Endothelial cell of umbilical vein (primary cell): ENCODE data around the gene NAMPT. TPM values are rescaled to one million over a fixed set of nuclear protein-coding genes. Genes with fewer than 3 reads are reported as not detected.

Experiments
- BruUV-seq: library from RNA; stranded (reverse); fragments of 400-500 nt; replicated peaks from 2 replicates; lab custom pipeline; 2021; lab: Mats Ljungman, UMichigan
- CTCF ChIA-PET: fragments of 300-600, 350-600 bp; sonication (Branson Sonifier 250); formaldehyde crosslinking; loops from one replicate; lab custom pipeline; 2021; ENCODE audit warnings: antibody characterized with exemption, inconsistent platforms; lab: Charles Lee
- POLR2A ChIA-PET: fragments of 300-600, 350-600 bp; sonication (Branson Sonifier 250); formaldehyde crosslinking; loops from one replicate; lab custom pipeline; 2021; ENCODE audit warnings: antibody characterized with exemption, inconsistent platforms; lab: Charles Lee
- DNase-seq: peaks from one replicate; pipeline ENCODE4 v3.0.0-alpha.2; 2011; ENCODE audit warnings: low read depth, low spot score
- FAIRE-seq: peaks from 2 replicates; lab custom pipeline; 2011; peaks lifted over from hg19 to GRCh38; lab: Jason Lieb, UNC
- H2AFZ ChIP-seq: 2 replicates; pipeline ENCODE4 v1.6.0; 2012; ENCODE audit warnings: low read depth, low read length, control low read depth, inconsistent platforms
- H3K27ac ChIP-seq: 2 replicates; pipeline ENCODE4 v1.5.1; 2011; ENCODE audit warnings: low read depth, mild to moderate bottlenecking, control low read depth, low read length, moderate library complexity; ENCODE audit not compliant: insufficient read depth
- H3K27me3 ChIP-seq, 2 experiments: 2 replicates each; pipeline versions ENCODE4 v1.6.0 to v1.6.1; 2011; ENCODE audit warnings: low read length in 2 of 2, mixed read lengths in 1 of 2; ENCODE audit not compliant: control insufficient read depth in 2 of 2, insufficient read depth in 2 of 2
- H3K36me3 ChIP-seq, 2 experiments: 2 replicates in 1 of 2; 3 replicates in 1 of 2; pipeline ENCODE4 v1.5.1; 2011; ENCODE audit warnings: low read length in 2 of 2, mild to moderate bottlenecking in 1 of 2, moderate library complexity in 1 of 2; ENCODE audit not compliant: control insufficient read depth in 2 of 2, insufficient read depth in 2 of 2; ENCODE audit errors: extremely low read depth in 1 of 2
- H3K4me1 ChIP-seq: 3 replicates; pipeline ENCODE4 v1.5.1; 2011; ENCODE audit warnings: mild to moderate bottlenecking, low read length; ENCODE audit not compliant: control insufficient read depth, insufficient read depth; ENCODE audit errors: extremely low read depth
- H3K4me2 ChIP-seq: 2 replicates; pipeline ENCODE4 v1.6.1; 2011; ENCODE audit warnings: low read length, control low read depth, mixed read lengths; ENCODE audit not compliant: insufficient read depth
- H3K4me3 ChIP-seq, 3 experiments: fragments of 200-600 bp in 1 of 3; sonication (generic), shearing (Covaris generic) in 1 of 3; replicated peaks in 1 of 3; 2 replicates each; pipeline ENCODE4 v1.5.1; 2011 to 2016; ENCODE audit warnings: control low read depth in 3 of 3, low read length in 3 of 3, mild to moderate bottlenecking in 2 of 3, inconsistent platforms in 1 of 3, low read depth in 1 of 3, moderate library complexity in 1 of 3; ENCODE audit not compliant: insufficient read depth in 1 of 3
- H3K79me2 ChIP-seq: 2 replicates; pipeline ENCODE4 v1.6.0; 2012; ENCODE audit warnings: low read length, inconsistent platforms; ENCODE audit not compliant: control insufficient read depth, insufficient read depth
- H3K9ac ChIP-seq: replicated peaks from 2 replicates; pipeline ENCODE3; 2011; ENCODE audit warnings: low read length, control low read depth; ENCODE audit not compliant: insufficient read depth; ENCODE audit errors: extremely low read depth
- H3K9me1 ChIP-seq: replicated peaks from 3 replicates; pipeline ENCODE4 v1.6.0; 2011; ENCODE audit warnings: mild to moderate bottlenecking, low read length; ENCODE audit not compliant: control insufficient read depth, insufficient read depth; ENCODE audit errors: extremely low read depth
- H3K9me3 ChIP-seq: replicated peaks from 2 replicates; pipeline ENCODE4 v1.5.1; 2012; ENCODE audit warnings: low read length, inconsistent platforms; ENCODE audit not compliant: control insufficient read depth, insufficient read depth
- H4K20me1 ChIP-seq: replicated peaks from 2 replicates; pipeline ENCODE3; 2011; ENCODE audit warnings: mild to moderate bottlenecking, low read length; ENCODE audit not compliant: control insufficient read depth, insufficient read depth; ENCODE audit errors: extremely low read depth
- CTCF ChIP-seq, 2 donors: IDR thresholded peaks; 1 replicate in 1 of 2; 2 replicates in 1 of 2; pipeline ENCODE4 v1.5.1; 2011; ENCODE audit warnings: low read length in 2 of 2, mild to moderate bottlenecking in 2 of 2, moderate library complexity in 2 of 2, control low read depth in 1 of 2, inconsistent platforms in 1 of 2, low read depth in 1 of 2; ENCODE audit not compliant: insufficient read depth in 1 of 2; ENCODE audit errors: extremely low read depth in 1 of 2
- EZH2 ChIP-seq: IDR thresholded peaks from 2 replicates; pipeline ENCODE4 v1.6.1; 2012; ENCODE audit warnings: borderline replicate concordance, low read depth, mild to moderate bottlenecking, moderate library complexity, low read length, inconsistent platforms; ENCODE audit not compliant: severe bottlenecking
- FOS ChIP-seq: IDR thresholded peaks from 2 replicates; pipeline ENCODE4 v1.6.1; 2011; ENCODE audit warnings: mild to moderate bottlenecking, low read length, moderate library complexity, borderline replicate concordance; ENCODE audit not compliant: insufficient read depth
- GATA2 ChIP-seq: IDR thresholded peaks from 2 replicates; pipeline ENCODE4 v1.7.0; 2011; ENCODE audit warnings: low read depth, mild to moderate bottlenecking, moderate library complexity, mixed read lengths, low read length; ENCODE audit not compliant: insufficient read length, insufficient read depth
- JUN ChIP-seq: IDR thresholded peaks from 2 replicates; pipeline ENCODE4 v1.6.1; 2011; ENCODE audit warnings: borderline replicate concordance, low read depth; ENCODE audit not compliant: insufficient read length, insufficient read depth
- MAX ChIP-seq: IDR thresholded peaks from 2 replicates; pipeline ENCODE4 v1.6.1; 2011; ENCODE audit not compliant: insufficient read depth, insufficient read length
- MYC ChIP-seq: IDR thresholded peaks from one replicate; pipeline ENCODE4 v1.6.1; 2011; ENCODE audit warnings: mild to moderate bottlenecking, low read depth, low read length
- POLR2A ChIP-seq: IDR thresholded peaks from 2 replicates; pipeline ENCODE4 v1.6.1; 2012; ENCODE audit warnings: low read depth, mild to moderate bottlenecking, control low read depth, low read length
- POLR2AphosphoS5 ChIP-seq: IDR thresholded peaks from 2 replicates; pipeline ENCODE4 v1.6.1; 2012; ENCODE audit warnings: low read depth, mild to moderate bottlenecking, control low read depth, low read length, moderate library complexity; ENCODE audit not compliant: insufficient read depth
- dilution Hi-C: fragments of 300-500 bp; cut with MboI; formaldehyde crosslinking; loops from one replicate; pipeline ENCODE4 v1.15.0; 2019; ENCODE audit warnings: low sequenced_read_pairs; ENCODE audit not compliant: extremely low pct_ligation_motif_present
- intact Hi-C: fragments of 100-400 bp; cut with micrococcal nuclease; formaldehyde crosslinking; loops from one replicate; pipeline ENCODE4 v1.10.0; 2022
- polyA plus RNA-seq, 4 experiments: library from polyadenylated mRNA; depleted of rRNA in 3 of 4; stranded (reverse) in 3 of 4; unstranded in 1 of 4; fragments of >200 nt; gene quantifications; 2 replicates each; pipeline versions ENCODE4 v1.2.1 to v1.2.3, GENCODE V29; 2011 to 2012; ENCODE audit warnings: missing spikeins in 1 of 4
- total RNA-seq: library from RNA; stranded (reverse); gene quantifications from 2 replicates; pipeline ENCODE4 v1.2.3, GENCODE V29; 2021

The NAMPT gene
- total and polyA plus RNA-seq, 2 donors (not counting 3 experiments of a cell fraction or from before 2014, with no cell fraction given) = 17.5 to 133 TPM

GRCh38 chr7:106219170-106219569 is 65.6 kb downstream of the NAMPT start:
- no peaks in the 10 kb centered on the region for H3K9me3 ChIP-seq
- H3K4me3 ChIP-seq = no peak overlapping the region
- intact Hi-C loops = no loop called here
- BruUV-seq = no TSS peak
- H3K36me3 ChIP-seq = no peaks in the 10 kb centered on the region
- H3K4me1 ChIP-seq = peaks cover 46% of the 10 kb centered on the region
- H3K4me2 ChIP-seq = peak overlapping the region; percentile 13
- ChIA-PET CTCF (interaction anchor here (1.0 to 1.9 kb wide), 5 partner anchors 12 to 42 kb away, joined by 3 to 7 read pairs (median 4); no protein-coding TSS in a partner anchor), POLR2A (no interaction called here)
- peak overlapping the region; percentile 63 for H2AFZ ChIP-seq
- H3K27ac ChIP-seq = peak overlapping the region; percentile 58
- DNase-seq (peak; percentile 49), FAIRE-seq (peak; percentile 85)
- no peaks in the 10 kb centered on the region for H4K20me1 ChIP-seq
- no peaks in the 10 kb centered on the region for H3K9me1 ChIP-seq
- H3K79me2 ChIP-seq = no peaks in the 10 kb centered on the region
- dilution Hi-C loops = no loop called here
- H3K27me3 ChIP-seq = no peaks in the 10 kb centered on the region
- H3K9ac ChIP-seq = no peak overlapping the region
- TF ChIP-seq JUN (no peak), MYC (no peak), EZH2 (no peak), POLR2A (no peak), GATA2 (peak; percentile 87), POLR2AphosphoS5 (peak; percentile 29), FOS (no peak), CTCF (IDR thresholded peaks at IDR 0.05; ENCODE audit: extremely low read depth in 1 of 2, insufficient read depth in 1 of 2, low read depth in 1 of 2, low read length in 2 of 2) (no peak), MAX (no peak)
